Breast epithelium (tissue), 3 donors: Measurements from ENCODE around the gene ERC1.

ENCODE experiments used
- CTCF ChIP-seq, 3 donors: fragments of 450-650 bp; IDR thresholded peaks; one replicate each; pipeline ENCODE4 v1.5.1; 2016 to 2017; ENCODE audit warnings: antibody characterized with exemption in 3 of 3, mild to moderate bottlenecking in 3 of 3, moderate library complexity in 3 of 3
- POLR2A ChIP-seq: fragments of 450-650 bp; IDR thresholded peaks from one replicate; pipeline ENCODE4 v1.6.1; 2016; ENCODE audit warnings: antibody characterized with exemption, mild to moderate bottlenecking, moderate library complexity

- TF ChIP-seq POLR2A (no peak), CTCF (IDR thresholded peaks at IDR 0.05) (no peak)
Observed at GRCh38 chr12:1077036-1077803, 86.2 kb downstream of the ERC1 start.
